Stimulated activated naive CD8-positive, alpha-beta T cell treated with anti-CD3 and anti-CD28 coated beads, Interleukin-15, Interleukin-2, amounts not matched to agents 100 ng/mL and 50 ng/mL, for 24 hours (primary cell): ENCODE data around the gene PCDHGA10.
A peak's percentile ranks its signal among the peaks of the same experiment; 100 is the strongest.
"Not testable (repeated sequence)": the region's sequence is repeated elsewhere in the genome, so short reads cannot be mapped to it uniquely, and the experiment has no call there.

Experiments used
- H3K27ac Mint-ChIP-seq: one replicate; pipeline ENCODE4 v1.8.0; 2021; ENCODE audit warnings: mild to moderate bottlenecking, mixed read lengths
- H3K27me3 Mint-ChIP-seq: one replicate; pipeline ENCODE4 v1.8.0; 2021; ENCODE audit warnings: mixed read lengths
- H3K36me3 Mint-ChIP-seq: one replicate; pipeline ENCODE4 v1.8.0; 2021; ENCODE audit warnings: low read depth, mixed read lengths
- H3K4me1 Mint-ChIP-seq: one replicate; pipeline ENCODE4 v1.8.0; 2021; ENCODE audit warnings: low read depth, mixed read lengths
- H3K4me3 Mint-ChIP-seq: one replicate; pipeline ENCODE4 v1.8.0; 2021; ENCODE audit warnings: mild to moderate bottlenecking, mixed read lengths
- H3K9me3 Mint-ChIP-seq: one replicate; pipeline ENCODE4 v1.8.0; 2021; ENCODE audit warnings: mixed read lengths

PCDHGA10 gene

DNA sequence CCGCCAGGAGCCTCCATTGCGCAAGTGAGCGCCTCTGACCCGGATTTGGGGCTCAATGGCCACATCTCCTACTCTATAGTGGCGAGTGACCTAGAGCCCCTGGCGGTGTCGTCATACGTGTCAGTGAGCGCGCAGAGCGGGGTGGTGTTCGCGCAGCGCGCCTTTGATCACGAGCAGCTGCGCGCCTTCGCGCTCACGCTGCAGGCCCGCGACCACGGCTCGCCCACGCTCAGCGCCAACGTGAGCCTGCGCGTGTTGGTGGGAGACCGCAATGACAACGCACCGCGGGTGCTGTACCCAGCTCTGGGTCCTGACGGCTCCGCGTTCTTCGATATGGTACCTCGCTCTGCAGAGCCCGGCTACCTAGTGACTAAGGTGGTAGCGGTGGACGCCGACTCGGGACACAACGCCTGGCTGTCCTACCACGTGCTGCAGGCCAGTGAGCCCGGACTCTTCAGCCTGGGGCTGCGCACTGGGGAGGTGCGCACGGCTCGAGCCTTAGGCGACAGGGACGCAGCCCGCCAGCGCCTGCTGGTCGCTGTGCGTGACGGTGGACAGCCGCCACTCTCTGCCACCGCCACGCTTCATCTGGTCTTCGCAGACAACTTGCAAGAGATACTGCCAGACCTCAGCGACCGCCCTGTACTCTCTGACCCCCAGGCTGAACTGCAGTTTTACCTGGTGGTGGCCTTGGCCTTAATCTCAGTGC, 3.0 kb upstream of the PCDHGA10 start:
- Mint-ChIP-seq H3K4me1 (peaks cover 13% of the 10 kb centered on the region), H3K9me3 (peaks cover 16% of the 10 kb centered on the region), H3K27me3 (peaks cover 81% of the 10 kb centered on the region)

DNA sequence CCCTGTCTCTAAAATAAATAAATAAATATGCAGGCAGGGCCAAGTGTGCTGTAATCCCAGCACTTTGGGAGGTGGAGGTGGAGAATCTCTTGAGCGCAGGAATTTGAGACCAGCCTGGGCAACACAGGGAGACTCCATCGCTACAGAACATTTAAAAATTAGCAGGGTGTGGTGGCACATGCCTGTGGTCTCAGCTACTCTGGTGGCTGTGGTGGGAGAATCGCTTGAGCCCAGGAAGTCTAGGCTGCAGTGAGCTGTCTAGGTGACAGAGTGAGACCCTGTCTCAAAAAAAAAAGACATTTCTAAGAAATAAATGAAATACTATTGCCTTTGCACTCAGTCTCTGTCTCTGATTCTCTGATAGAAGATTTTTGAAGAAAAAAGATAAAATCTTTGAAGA, 1.2 kb upstream of the PCDHGA10 start:
- peaks cover 79% of the 10 kb centered on the region for H3K27me3 Mint-ChIP-seq

More for the DNA sequence above, 3.0 kb upstream of the PCDHGA10 start:
- no peak overlapping the region for H3K27ac Mint-ChIP-seq
- H3K36me3 Mint-ChIP-seq, result peaks cover 18% of the 10 kb centered on the region
- H3K4me3 Mint-ChIP-seq, result no peak overlapping the region

DNA sequence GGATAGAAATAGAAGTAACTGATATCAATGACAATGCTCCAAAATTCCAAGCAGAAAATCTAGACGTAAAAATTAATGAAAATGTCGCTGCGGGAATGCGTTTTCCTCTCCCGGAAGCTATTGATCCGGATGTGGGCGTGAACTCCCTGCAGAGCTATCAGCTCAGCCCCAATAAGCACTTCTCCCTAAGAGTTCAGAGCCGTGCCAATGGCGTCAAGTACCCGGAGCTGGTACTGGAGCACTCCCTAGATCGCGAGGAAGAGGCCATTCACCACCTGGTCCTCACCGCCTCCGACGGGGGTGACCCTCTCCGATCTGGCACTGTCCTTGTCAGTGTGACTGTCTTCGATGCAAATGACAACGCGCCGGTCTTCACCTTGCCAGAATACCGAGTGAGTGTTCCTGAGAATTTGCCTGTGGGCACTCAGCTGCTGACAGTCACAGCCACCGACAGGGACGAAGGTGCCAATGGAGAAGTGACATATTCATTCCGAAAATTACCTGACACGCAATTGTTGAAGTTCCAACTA, 818 bp downstream of the PCDHGA10 start:
- peaks cover 20% of the 10 kb centered on the region for H3K9me3 Mint-ChIP-seq
- H3K27ac Mint-ChIP-seq, result no peak overlapping the region
- peaks cover 24% of the 10 kb centered on the region for H3K36me3 Mint-ChIP-seq
- H3K4me3 Mint-ChIP-seq, result peak overlapping the region; percentile 79
- peaks cover 78% of the 10 kb centered on the region for H3K27me3 Mint-ChIP-seq
- peaks cover 21% of the 10 kb centered on the region for H3K4me1 Mint-ChIP-seq

More for the DNA sequence above, 1.2 kb upstream of the PCDHGA10 start:
- Mint-ChIP-seq H3K36me3 (peaks cover 18% of the 10 kb centered on the region), H3K27ac (no peak overlapping the region), H3K4me1 (peaks cover 17% of the 10 kb centered on the region), H3K9me3 (peaks cover 16% of the 10 kb centered on the region), H3K4me3 (no peak overlapping the region)

DNA sequence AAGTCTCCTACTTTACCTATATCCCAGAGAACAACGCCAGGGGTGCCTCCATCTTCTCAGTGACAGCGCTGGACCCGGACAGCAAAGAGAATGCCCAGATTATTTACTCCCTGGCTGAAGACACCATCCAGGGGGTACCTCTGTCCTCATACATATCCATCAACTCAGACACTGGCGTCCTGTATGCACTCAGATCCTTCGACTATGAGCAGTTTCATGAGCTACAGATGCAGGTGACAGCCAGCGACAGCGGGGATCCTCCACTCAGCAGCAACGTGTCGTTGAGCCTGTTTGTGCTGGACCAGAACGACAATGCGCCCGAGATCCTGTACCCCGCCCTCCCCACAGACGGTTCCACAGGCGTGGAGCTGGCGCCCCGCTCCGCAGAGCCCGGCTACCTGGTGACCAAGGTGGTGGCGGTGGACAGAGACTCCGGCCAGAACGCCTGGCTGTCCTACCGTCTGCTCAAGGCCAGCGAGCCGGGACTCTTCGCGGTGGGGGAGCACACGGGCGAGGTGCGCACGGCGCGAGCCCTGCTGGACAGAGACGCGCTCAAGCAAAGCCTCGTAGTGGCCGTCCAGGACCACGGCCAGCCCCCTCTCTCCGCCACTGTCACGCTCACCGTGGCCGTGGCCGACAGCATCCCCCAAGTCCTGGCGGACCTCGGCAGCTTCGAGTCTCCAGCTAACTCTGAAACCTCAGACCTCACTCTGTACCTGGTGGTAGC, 1.9 kb downstream of the PCDHGA10 start:
- peaks cover 21% of the 10 kb centered on the region for H3K36me3 Mint-ChIP-seq
- not testable (repeated sequence) for H3K27ac Mint-ChIP-seq, H3K4me3 Mint-ChIP-seq
- H3K27me3 Mint-ChIP-seq, result peaks cover 76% of the 10 kb centered on the region
- H3K9me3 Mint-ChIP-seq, result peaks cover 17% of the 10 kb centered on the region
- H3K4me1 Mint-ChIP-seq, result peaks cover 21% of the 10 kb centered on the region

DNA sequence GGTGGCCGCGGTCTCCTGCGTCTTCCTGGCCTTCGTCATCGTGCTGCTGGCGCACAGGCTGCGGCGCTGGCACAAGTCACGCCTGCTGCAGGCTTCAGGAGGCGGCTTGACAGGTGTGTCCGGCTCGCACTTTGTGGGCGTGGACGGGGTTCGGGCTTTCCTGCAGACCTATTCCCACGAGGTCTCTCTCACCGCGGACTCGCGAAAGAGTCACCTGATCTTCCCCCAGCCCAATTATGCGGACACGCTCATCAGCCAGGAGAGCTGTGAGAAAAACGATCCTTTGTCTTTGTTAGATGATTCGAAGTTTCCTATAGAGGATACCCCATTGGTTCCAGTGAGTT, 2.5 kb downstream of the PCDHGA10 start:
- Mint-ChIP-seq H3K27me3 (peaks cover 79% of the 10 kb centered on the region), H3K4me1 (peaks cover 21% of the 10 kb centered on the region), H3K36me3 (peaks cover 22% of the 10 kb centered on the region), H3K9me3 (peaks cover 19% of the 10 kb centered on the region)
- H3K4me3 Mint-ChIP-seq, H3K27ac Mint-ChIP-seq: not testable (repeated sequence)

DNA sequence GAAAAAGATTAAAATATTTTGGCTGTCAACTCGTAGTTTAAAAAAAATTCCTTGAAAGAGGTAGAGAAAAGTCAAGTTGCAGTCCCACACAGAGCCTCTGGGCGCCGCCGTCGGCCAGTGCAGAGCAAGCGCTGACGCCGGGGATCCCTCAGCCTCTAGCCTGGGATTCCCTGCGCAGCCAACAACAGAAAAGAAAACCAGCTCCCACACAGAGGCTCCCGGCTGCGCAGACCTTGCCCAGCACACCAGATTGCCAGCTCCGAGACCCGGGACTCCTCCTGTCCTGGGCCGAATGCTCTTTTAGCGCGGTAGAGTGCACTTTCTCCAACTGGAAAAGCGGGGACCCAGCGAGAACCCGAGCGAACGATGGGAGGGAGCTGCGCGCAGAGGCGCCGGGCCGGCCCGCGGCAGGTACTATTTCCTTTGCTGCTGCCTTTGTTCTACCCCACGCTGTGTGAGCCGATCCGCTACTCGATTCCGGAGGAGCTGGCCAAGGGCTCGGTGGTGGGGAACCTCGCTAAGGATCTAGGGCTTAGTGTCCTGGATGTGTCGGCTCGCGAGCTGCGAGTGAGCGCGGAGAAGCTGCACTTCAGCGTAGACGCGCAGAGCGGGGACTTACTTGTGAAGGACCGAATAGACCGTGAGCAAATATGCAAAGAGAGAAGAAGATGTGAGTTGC, 4.8 kb downstream of the PCDHGA10 start, which contains the start of gene PCDHGB7:
TSS of gene PCDHGB7 (plus strand) at position 184 of the 679 bp plus-strand sequence. CDS start at position 367, 183 bp downstream.
- H3K4me1 Mint-ChIP-seq, result peaks cover 32% of the 10 kb centered on the region
- peak within 1 kb of the TSS; percentile 74 for H3K4me3 Mint-ChIP-seq
- peak within 1 kb of the TSS; percentile 55 for H3K27ac Mint-ChIP-seq
- H3K36me3 Mint-ChIP-seq, result peaks cover 34% of the 10 kb centered on the region
- peaks cover 30% of the 10 kb centered on the region for H3K9me3 Mint-ChIP-seq
- peaks cover 89% of the 10 kb centered on the region for H3K27me3 Mint-ChIP-seq

DNA sequence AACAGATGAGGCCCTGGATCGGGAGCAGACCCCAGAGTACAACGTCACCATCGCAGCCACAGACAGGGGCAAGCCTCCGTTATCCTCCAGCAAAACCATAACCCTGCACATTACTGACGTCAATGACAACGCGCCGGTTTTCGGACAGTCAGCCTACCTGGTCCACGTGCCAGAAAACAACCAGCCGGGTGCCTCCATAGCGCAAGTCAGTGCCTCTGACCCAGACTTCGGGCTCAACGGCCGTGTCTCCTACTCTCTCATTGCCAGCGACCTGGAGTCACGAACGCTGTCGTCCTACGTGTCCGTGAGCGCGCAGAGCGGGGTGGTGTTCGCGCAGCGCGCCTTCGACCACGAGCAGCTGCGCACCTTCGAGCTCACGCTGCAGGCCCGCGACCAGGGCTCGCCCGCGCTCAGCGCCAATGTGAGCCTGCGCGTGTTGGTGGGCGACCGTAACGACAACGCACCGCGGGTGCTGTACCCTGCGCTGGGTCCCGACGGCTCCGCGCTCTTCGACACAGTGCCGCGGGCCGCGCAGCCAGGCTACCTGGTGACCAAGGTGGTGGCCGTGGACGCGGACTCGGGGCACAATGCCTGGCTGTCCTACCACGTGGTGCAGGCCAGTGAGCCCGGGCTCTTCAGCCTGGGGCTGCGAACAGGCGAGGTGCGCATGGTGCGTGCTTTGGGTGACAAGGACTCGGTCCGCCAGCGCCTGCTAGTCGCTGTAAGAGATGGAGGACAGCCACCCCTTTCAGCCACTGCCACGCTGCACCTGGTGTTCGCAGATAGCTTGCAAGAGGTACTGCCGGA, 6.5 kb downstream of the PCDHGA10 start:
- H3K4me1 Mint-ChIP-seq, result peaks cover 22% of the 10 kb centered on the region
- peaks cover 33% of the 10 kb centered on the region for H3K36me3 Mint-ChIP-seq
- H3K4me3 Mint-ChIP-seq, result no peak overlapping the region
- H3K9me3 Mint-ChIP-seq, result peaks cover 34% of the 10 kb centered on the region
- H3K27ac Mint-ChIP-seq, result no peak overlapping the region
- H3K27me3 Mint-ChIP-seq, result peaks cover 85% of the 10 kb centered on the region

DNA sequence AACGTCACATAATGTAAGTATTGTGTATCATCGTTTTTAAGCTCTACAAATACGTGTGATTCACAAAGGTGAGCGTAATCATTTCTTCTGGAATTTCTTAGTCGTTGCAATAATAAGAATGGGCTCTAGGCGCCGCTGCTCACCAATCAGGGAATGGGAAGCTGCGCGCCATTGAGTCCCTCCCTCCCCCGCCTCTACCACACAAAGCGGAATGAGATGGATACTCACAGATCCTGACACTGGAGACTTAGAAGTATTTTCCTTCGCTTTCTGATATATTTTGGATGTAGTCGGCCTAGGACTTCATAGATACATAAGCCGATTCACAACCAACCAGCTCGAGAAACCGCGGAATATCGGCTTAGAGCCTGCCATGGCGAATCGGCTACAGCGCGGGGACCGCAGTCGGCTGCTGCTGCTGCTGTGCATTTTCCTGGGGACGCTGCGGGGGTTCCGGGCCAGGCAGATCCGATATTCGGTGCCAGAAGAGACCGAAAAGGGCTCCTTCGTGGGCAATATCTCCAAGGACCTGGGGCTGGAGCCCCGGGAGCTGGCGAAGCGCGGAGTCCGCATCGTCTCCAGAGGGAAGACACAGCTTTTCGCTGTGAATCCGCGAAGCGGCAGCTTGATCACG, 8.2 kb downstream of the PCDHGA10 start, which contains the start of gene PCDHGA11:
TSS of gene PCDHGA11 (plus strand) at position 197 of the 634 bp plus-strand sequence. CDS start at position 374, 177 bp downstream.
- peaks cover 15% of the 10 kb centered on the region for H3K4me1 Mint-ChIP-seq
- peak within 1 kb of the TSS; percentile 63 for H3K27ac Mint-ChIP-seq
- peaks cover 88% of the 10 kb centered on the region for H3K27me3 Mint-ChIP-seq
- H3K36me3 Mint-ChIP-seq, result peaks cover 29% of the 10 kb centered on the region
- peak within 1 kb of the TSS; percentile 81 for H3K4me3 Mint-ChIP-seq
- peaks cover 34% of the 10 kb centered on the region for H3K9me3 Mint-ChIP-seq

DNA sequence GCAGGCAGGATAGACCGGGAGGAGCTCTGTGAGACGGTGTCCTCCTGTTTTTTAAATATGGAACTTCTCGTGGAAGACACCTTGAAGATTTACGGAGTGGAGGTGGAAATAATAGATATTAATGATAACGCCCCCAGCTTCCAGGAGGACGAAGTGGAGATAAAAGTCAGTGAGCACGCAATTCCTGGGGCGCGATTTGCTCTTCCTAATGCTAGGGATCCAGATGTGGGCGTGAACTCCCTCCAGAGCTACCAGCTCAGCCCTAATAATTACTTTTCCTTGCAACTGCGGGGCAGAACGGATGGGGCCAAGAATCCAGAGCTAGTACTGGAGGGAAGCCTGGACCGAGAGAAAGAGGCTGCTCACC, 8.7 kb downstream of the PCDHGA10 start:
- H3K9me3 Mint-ChIP-seq, result peaks cover 34% of the 10 kb centered on the region
- peaks cover 15% of the 10 kb centered on the region for H3K4me1 Mint-ChIP-seq
- H3K36me3 Mint-ChIP-seq, result peaks cover 29% of the 10 kb centered on the region
- peak overlapping the region; percentile 81 for H3K4me3 Mint-ChIP-seq
- peaks cover 88% of the 10 kb centered on the region for H3K27me3 Mint-ChIP-seq
- H3K27ac Mint-ChIP-seq, result peak overlapping the region; percentile 52

DNA sequence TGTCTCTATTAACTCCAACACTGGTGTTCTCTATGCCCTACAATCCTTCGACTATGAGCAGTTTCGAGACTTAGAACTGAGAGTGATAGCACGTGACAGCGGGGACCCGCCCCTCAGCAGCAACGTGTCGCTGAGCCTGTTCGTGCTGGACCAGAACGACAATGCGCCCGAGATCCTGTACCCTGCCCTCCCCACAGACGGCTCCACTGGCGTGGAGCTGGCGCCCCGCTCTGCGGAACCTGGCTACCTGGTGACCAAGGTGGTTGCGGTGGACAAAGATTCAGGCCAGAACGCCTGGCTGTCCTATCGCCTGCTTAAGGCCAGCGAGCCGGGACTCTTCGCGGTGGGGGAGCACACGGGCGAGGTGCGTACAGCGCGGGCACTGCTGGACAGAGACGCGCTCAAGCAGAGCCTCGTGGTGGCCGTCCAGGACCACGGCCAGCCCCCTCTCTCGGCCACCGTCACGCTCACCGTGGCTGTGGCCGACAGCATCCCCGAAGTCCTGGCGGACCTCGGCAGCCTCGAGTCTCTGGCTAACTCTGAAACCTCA, 10.0 kb downstream of the PCDHGA10 start:
- Mint-ChIP-seq H3K9me3 (peaks cover 33% of the 10 kb centered on the region), H3K27ac (no peak overlapping the region), H3K4me3 (no peak overlapping the region), H3K4me1 (peaks cover 14% of the 10 kb centered on the region), H3K36me3 (peaks cover 28% of the 10 kb centered on the region), H3K27me3 (peaks cover 88% of the 10 kb centered on the region)

DNA sequence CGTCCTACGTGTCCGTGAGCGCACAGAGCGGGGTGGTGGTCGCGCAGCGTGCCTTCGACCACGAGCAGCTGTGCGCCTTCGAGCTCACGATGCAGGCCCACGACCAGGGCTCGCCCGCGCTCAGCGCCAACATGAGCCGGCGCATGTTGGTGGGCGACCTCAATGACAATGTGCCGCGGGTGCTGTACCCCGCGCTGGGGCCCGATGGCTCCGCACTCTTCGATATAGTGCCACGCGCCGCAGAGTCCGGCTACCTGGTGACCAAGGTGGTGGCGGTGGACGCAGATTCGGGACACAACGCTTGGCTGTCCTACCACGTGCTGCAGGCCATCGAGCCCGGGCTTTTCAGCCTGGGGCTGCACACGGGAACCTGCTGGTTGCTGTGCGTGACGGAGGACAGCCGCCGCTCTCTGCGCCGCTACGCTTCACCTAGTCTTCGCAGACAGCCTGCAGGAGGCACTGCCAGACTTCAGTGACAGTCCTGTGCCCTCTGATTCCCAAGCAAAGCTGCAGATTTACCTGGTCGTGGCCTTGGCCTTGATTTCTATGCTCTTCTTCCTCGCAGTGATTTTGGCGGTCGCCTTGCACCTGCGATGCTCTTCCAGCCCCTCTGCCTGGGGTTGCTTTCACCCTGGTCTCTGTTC, 15.1 kb downstream of the PCDHGA10 start:
- no peak overlapping the region for H3K27ac Mint-ChIP-seq
- H3K4me3 Mint-ChIP-seq, result no peak overlapping the region
- peaks cover 25% of the 10 kb centered on the region for H3K36me3 Mint-ChIP-seq
- H3K9me3 Mint-ChIP-seq, result peaks cover 24% of the 10 kb centered on the region
- H3K27me3 Mint-ChIP-seq, result peaks cover 76% of the 10 kb centered on the region
- H3K4me1 Mint-ChIP-seq, result peaks cover 10% of the 10 kb centered on the region

DNA sequence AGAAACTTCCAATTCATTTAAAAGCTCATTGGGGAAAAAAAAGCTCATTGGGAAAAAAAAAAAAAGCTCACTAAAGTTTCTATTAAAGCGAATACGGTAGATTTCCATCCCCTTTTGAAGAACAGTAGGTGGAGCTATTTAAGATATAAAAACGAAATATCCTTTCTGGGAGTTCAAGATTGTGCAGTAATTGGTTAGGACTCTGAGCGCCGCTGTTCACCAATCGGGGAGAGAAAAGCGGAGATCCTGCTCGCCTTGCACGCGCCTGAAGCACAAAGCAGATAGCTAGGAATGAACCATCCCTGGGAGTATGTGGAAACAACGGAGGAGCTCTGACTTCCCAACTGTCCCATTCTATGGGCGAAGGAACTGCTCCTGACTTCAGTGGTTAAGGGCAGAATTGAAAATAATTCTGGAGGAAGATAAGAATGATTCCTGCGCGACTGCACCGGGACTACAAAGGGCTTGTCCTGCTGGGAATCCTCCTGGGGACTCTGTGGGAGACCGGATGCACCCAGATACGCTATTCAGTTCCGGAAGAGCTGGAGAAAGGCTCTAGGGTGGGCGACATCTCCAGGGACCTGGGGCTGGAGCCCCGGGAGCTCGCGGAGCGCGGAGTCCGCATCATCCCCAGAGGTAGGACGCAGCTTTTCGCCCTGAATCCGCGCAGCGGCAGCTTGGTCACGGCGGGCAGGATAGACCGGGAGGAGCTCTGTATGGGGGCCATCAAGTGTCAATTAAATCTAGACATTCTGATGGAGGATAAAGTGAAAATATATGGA, 17.7 kb downstream of the PCDHGA10 start, which contains the start of gene PCDHGA12:
TSS of gene PCDHGA12 (plus strand) at position 176 of the 782 bp plus-strand sequence. CDS start at position 429, 253 bp downstream.
- H3K27ac Mint-ChIP-seq, result no peak within 1 kb of the TSS
- peaks cover 10% of the 10 kb centered on the region for H3K4me1 Mint-ChIP-seq
- H3K36me3 Mint-ChIP-seq, result peaks cover 28% of the 10 kb centered on the region
- peaks cover 26% of the 10 kb centered on the region for H3K9me3 Mint-ChIP-seq
- H3K4me3 Mint-ChIP-seq, result peak within 1 kb of the TSS; percentile 76
- H3K27me3 Mint-ChIP-seq, result peaks cover 69% of the 10 kb centered on the region
